Measurements from ENCODE around the gene CTBP1.

DNA sequence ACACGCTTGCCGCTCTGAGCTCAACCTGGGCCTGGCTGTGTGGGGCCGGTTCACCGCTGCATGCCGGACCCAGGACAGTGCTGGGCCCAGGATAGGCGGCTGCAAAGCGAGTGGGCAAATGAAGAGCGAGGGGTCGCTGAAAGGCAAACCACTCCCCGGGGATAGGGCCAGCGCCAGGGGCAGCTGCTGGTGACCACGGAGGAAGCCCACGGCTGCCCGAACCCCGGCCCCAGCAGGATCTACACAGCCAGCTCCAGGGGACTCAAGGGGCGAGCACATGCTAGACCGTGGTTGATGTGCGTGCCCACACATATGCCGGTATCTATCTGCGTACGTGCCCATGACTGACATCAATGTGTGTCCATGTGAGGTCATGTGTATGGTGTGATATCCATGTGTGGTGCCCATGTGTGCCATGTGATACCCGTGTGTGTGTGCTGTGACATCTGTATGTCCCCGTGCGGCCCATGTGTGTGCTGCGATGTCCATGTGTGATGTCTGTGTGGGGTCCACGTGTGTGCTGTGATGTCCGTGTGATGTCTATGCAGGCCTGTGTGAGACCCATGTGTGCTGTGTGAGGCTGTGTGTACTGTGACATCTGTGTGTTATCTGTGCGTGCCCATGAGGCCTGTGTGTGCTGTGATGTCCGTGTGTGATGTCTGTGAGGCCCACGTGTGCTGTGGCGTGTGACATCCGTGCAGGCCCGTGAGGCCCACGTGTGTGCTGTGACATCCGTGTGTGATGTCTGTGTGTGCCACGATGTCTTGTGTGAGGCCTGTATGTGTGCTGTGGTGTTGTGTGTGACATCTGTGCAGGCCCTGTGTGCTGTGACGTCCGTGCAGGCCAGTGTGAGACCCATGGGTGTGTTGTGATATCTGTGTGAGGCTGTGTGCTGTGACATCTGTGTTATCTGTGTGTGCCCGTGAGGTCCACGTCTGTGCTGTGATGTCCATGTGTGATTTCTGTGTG lies 24.8 kb downstream of the CTBP1 start:
- TF ChIP-seq POLR2AphosphoS5 (IDR thresholded peaks at IDR 0.05): no peak
- TF ChIP-seq, protein P1, sequence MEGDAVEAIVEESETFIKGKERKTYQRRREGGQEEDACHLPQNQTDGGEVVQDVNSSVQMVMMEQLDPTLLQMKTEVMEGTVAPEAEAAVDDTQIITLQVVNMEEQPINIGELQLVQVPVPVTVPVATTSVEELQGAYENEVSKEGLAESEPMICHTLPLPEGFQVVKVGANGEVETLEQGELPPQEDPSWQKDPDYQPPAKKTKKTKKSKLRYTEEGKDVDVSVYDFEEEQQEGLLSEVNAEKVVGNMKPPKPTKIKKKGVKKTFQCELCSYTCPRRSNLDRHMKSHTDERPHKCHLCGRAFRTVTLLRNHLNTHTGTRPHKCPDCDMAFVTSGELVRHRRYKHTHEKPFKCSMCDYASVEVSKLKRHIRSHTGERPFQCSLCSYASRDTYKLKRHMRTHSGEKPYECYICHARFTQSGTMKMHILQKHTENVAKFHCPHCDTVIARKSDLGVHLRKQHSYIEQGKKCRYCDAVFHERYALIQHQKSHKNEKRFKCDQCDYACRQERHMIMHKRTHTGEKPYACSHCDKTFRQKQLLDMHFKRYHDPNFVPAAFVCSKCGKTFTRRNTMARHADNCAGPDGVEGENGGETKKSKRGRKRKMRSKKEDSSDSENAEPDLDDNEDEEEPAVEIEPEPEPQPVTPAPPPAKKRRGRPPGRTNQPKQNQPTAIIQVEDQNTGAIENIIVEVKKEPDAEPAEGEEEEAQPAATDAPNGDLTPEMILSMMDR (IDR thresholded peaks at IDR 0.05; ENCODE audit: poor library complexity, severe bottlenecking): no peak
- no peak for TF ChIP-seq RAD21 (conservative IDR thresholded peaks at IDR 0.05)
- TF ChIP-seq EZH2 (IDR thresholded peaks at IDR 0.05; ENCODE audit: borderline replicate concordance, insufficient read depth, low read length, poor library complexity, severe bottlenecking): no peak
- TF ChIP-seq REST (IDR thresholded peaks at IDR 0.05; ENCODE audit: borderline replicate concordance): no peak
- no peak for TF ChIP-seq SMC3 (conservative IDR thresholded peaks at IDR 0.05; ENCODE audit: poor library complexity)
- no peak for TF ChIP-seq TAF1 (IDR thresholded peaks at IDR 0.05; ENCODE audit: low read depth)
